ENCODE measurements around the gene ASIC2.

DNA sequence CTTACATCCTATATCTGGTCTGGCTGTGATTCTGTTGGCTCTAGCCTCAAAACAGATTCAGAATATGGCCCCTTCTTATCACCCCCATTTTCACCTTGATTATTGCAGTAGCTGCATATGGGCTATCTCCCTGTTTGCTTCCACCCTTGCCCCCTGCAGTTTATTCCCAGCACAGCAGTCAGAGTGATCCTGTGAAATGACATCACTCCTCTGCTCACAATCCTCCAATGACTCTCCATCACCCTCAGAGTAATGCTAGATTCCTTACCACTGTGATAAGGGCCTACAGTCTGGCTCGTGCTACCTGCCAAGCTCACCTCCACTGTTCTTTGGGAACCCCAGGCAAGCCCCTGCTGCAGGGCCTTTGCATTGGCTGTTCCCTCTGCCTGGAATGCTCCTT lies 92.5 kb downstream of the ASIC2 start:
- TF ChIP-seq, protein P1, sequence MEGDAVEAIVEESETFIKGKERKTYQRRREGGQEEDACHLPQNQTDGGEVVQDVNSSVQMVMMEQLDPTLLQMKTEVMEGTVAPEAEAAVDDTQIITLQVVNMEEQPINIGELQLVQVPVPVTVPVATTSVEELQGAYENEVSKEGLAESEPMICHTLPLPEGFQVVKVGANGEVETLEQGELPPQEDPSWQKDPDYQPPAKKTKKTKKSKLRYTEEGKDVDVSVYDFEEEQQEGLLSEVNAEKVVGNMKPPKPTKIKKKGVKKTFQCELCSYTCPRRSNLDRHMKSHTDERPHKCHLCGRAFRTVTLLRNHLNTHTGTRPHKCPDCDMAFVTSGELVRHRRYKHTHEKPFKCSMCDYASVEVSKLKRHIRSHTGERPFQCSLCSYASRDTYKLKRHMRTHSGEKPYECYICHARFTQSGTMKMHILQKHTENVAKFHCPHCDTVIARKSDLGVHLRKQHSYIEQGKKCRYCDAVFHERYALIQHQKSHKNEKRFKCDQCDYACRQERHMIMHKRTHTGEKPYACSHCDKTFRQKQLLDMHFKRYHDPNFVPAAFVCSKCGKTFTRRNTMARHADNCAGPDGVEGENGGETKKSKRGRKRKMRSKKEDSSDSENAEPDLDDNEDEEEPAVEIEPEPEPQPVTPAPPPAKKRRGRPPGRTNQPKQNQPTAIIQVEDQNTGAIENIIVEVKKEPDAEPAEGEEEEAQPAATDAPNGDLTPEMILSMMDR (IDR thresholded peaks at IDR 0.05; ENCODE audit: low read depth, low read length, poor library complexity, severe bottlenecking): no peak
- no peak for TF ChIP-seq EZH2phosphoT487 (IDR thresholded peaks at IDR 0.05; ENCODE audit: borderline replicate concordance, low read length)
